HG02678 (cell line): ENCODE measurements around the gene AVP.

Experiments
- ATAC-seq: cut with Tn5 transposase; IDR thresholded peaks from one replicate; pipeline ENCODE4 v1.9.1; 2021; ENCODE audit warnings: mild to moderate bottlenecking, moderate library complexity; ENCODE audit not compliant: unreplicated experiment

The AVP gene

GRCh38 chr20:3109350-3110302, 25.1 kb upstream of the AVP start:
- ATAC-seq = no peak

- no peak for ATAC-seq
Measured at GRCh38 chr20:3107464-3108025, 23.0 kb upstream of the AVP start.

- no peak for ATAC-seq
Measured at GRCh38 chr20:3106658-3107463, 22.3 kb upstream of the AVP start.

GRCh38 chr20:3106185-3106584, 21.7 kb upstream of the AVP start:
- no peak for ATAC-seq

- ATAC-seq = no peak
Measured at GRCh38 chr20:3105256-3106137, 21.0 kb upstream of the AVP start.

- ATAC-seq = no peak
Measured at GRCh38 chr20:3103369-3104032, 19.0 kb upstream of the AVP start.

GRCh38 chr20:3102575-3103368, 18.2 kb upstream of the AVP start:
- ATAC-seq = no peak

GRCh38 chr20:3101737-3102574, 17.4 kb upstream of the AVP start:
- no peak for ATAC-seq

GRCh38 chr20:3101251-3101650, 16.7 kb upstream of the AVP start:
- ATAC-seq = no peak

- no peak for ATAC-seq
Measured at GRCh38 chr20:3100480-3100879, 16.0 kb upstream of the AVP start.

- no peak for ATAC-seq
Measured at GRCh38 chr20:3094848-3095629, 10.5 kb upstream of the AVP start.

- no peak for ATAC-seq
Measured at GRCh38 chr20:3093861-3094361, 9.4 kb upstream of the AVP start.

GRCh38 chr20:3092611-3093379, 8.3 kb upstream of the AVP start:
- no peak for ATAC-seq

- no peak for ATAC-seq
Measured at GRCh38 chr20:3090565-3090964, 6.0 kb upstream of the AVP start.

- ATAC-seq = no peak
Measured at GRCh38 chr20:3088031-3088430, 3.5 kb upstream of the AVP start.

- ATAC-seq = no peak
Measured at GRCh38 chr20:3085571-3086072, 1.1 kb upstream of the AVP start.
